H1 (cell line): ENCODE results near the gene DPY19L2.
"Not testable (repeated sequence)": the region's sequence is repeated elsewhere in the genome, so short reads cannot be mapped to it uniquely, and the experiment has no call there.

Experiments used
- BRCA1 ChIP-seq: IDR thresholded peaks from 2 replicates; pipeline ENCODE4 v1.6.1; 2012; ENCODE audit warnings: low read depth, low read length, improper control_type of control experiment
- CBX5 ChIP-seq: fragments of 300-800, 300-1000 bp; sonication (generic); IDR thresholded peaks from 2 replicates; pipeline ENCODE4 v1.7.1; 2016; ENCODE audit warnings: antibody characterized with exemption, low read length, low read depth
- CEBPB ChIP-seq: IDR thresholded peaks from 2 replicates; pipeline ENCODE4 v1.6.1; 2012; ENCODE audit warnings: low read depth, low read length
- CTCF ChIP-seq, 3 experiments: IDR thresholded peaks; 1 replicate in 2 of 3; 2 replicates in 1 of 3; pipeline versions ENCODE4 v1.5.1 to v1.6.1; 2011; ENCODE audit warnings: low read length in 3 of 3, mild to moderate bottlenecking in 3 of 3, inconsistent platforms in 2 of 3, low read depth in 1 of 3, moderate library complexity in 1 of 3; ENCODE audit not compliant: insufficient read depth in 1 of 3; ENCODE audit errors: control extremely low read depth in 1 of 3
- EP300 ChIP-seq, 2 experiments: IDR thresholded peaks; 1 replicate in 1 of 2; 2 replicates in 1 of 2; pipeline ENCODE4 v1.6.1; 2011 to 2012; ENCODE audit warnings: low read depth in 2 of 2, low read length in 2 of 2, mild to moderate bottlenecking in 2 of 2, borderline replicate concordance in 1 of 2, inconsistent platforms in 1 of 2, moderate library complexity in 1 of 2
- POLR2A ChIP-seq, 2 experiments: IDR thresholded peaks; 1 replicate in 1 of 2; 2 replicates in 1 of 2; pipeline ENCODE4 v1.6.1; 2011; ENCODE audit warnings: low read depth in 2 of 2, low read length in 2 of 2, mild to moderate bottlenecking in 2 of 2; ENCODE audit errors: control extremely low read depth in 1 of 2
- POLR2AphosphoS5 ChIP-seq: IDR thresholded peaks from 2 replicates; pipeline ENCODE4 v1.6.1; 2011; ENCODE audit warnings: low read depth, low read length
- TBP ChIP-seq: IDR thresholded peaks from 2 replicates; pipeline ENCODE4 v1.6.1; 2011; ENCODE audit warnings: low read depth, low read length, improper control_type of control experiment

GRCh38 chr12:63654481-63654880 is 13.8 kb downstream of the DPY19L2 start:
- TF ChIP-seq TBP; EP300 (IDR thresholded peaks at IDR 0.05; ENCODE audit: borderline replicate concordance in 1 of 2, low read depth in 2 of 2, low read length in 2 of 2); CEBPB; CTCF (IDR thresholded peaks at IDR 0.05; ENCODE audit: control extremely low read depth in 1 of 3, insufficient read depth in 1 of 3, low read depth in 1 of 3, low read length in 3 of 3); POLR2A (IDR thresholded peaks at IDR 0.05; ENCODE audit: control extremely low read depth in 1 of 2, low read depth in 2 of 2, low read length in 2 of 2); BRCA1; POLR2AphosphoS5; CBX5: not testable (repeated sequence)
